GM12892 (cell line): ENCODE results near the gene UPF3A.

ENCODE experiments used
- POLR2A ChIP-seq: IDR thresholded peaks from 2 replicates; pipeline ENCODE4 v1.6.1; 2011; ENCODE audit warnings: low read depth, low read length, control low read depth
- POLR2AphosphoS5 ChIP-seq: IDR thresholded peaks from 2 replicates; pipeline ENCODE4 v1.6.1; 2011; ENCODE audit warnings: low read depth, low read length, control low read depth
- TAF1 ChIP-seq: IDR thresholded peaks from 2 replicates; pipeline ENCODE4 v1.6.1; 2011; ENCODE audit warnings: low read depth, mild to moderate bottlenecking, control low read depth, low read length, borderline replicate concordance

- TF ChIP-seq POLR2A (no peak), TAF1 (no peak), POLR2AphosphoS5 (no peak)
Measured at GRCh38 chr13:114285166-114285808, 3.9 kb downstream of the UPF3A start.
